GM18507 (cell line): ENCODE data around the gene FSD2.
"Not testable (repeated sequence)": the region's sequence is repeated elsewhere in the genome, so short reads cannot be mapped to it uniquely, and the experiment has no call there.

ENCODE experiments used
- DNase-seq: peaks from one replicate; pipeline ENCODE4 v3.0.0; 2011; ENCODE audit warnings: low read depth; ENCODE audit not compliant: insufficient read length; ENCODE audit errors: extremely low spot score
- FAIRE-seq: peaks from 2 replicates; lab custom pipeline; 2011; peaks lifted over from hg19 to GRCh38; lab: Jason Lieb, UNC

The FSD2 gene

DNA sequence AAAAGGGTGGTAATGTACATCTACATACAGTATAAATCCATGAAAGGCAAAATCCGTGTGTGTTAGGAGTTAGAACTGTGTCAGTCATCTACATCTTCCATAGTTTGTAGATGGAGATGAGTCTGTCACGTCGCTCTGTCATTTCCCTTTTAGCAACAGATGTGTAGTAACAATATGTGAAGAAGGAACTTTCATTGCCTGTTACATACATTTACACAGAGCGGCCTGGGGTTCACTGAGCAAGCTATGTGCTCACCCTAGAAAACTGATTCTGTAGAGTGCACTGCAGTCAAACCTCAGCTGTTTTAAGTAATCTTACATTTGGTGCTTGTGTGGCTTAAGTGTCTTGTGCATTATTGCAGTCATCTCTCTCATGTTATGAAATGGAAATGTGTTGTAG, 54.6 kb downstream of the FSD2 start:
- DNase-seq (no peak), FAIRE-seq (no peak)

- DNase-seq (no peak), FAIRE-seq (peak; percentile 9)
Observed at GRCh38 chr15:82750831-82751180, 55.1 kb downstream of the FSD2 start.

DNA sequence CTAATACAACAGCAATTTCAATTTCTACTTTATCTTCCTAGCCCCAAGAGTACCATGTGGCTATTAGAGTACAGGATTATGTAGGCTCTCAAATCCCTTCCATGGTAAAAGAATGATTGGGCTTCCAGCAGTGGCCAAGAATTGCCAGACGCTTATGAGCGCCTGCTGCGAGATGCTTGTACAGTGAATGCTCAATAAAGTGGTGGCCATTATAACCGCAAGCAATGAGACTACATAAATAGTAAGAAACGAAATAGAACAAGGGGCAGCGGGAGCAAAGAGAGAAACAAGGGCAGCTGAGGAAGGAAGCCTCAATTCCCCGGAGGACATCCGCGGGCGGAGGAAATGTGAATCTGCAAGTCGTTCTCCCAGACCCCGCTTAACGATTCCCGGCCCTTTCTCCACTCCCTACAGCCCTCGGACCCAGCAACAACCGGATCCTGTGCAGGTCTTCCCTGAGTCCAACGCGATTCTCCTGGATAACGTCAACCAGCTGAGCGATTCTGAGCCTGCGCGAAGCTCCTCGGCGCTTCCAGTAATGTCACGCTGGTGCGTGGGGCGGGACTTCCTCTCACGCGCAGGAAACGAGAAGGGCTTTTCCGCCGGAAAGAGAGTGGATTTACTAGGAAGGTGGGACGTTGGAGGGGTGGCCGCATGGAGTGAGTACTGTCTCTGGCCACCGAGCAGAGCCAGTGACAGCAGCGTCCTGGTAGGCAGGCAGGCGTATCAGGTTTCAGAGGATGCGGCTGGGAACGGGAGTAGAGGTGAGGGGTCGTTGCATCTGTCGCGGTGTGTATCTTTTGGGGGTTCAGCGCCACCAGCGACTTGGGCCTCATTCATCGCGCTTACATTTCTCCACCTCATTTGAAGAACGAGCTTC, 55.7 kb downstream of the FSD2 start:
- FAIRE-seq (peak; percentile 97), DNase-seq (peak; percentile 84)

- DNase-seq (no peak), FAIRE-seq (no peak)
Observed at GRCh38 chr15:82748315-82748714, 57.6 kb downstream of the FSD2 start.

GRCh38 chr15:82743810-82744209, 62.1 kb downstream of the FSD2 start:
- DNase-seq (no peak), FAIRE-seq (no peak)

- no peak for FAIRE-seq
- DNase-seq: no peak
Observed at GRCh38 chr15:82742134-82742533, 63.7 kb downstream of the FSD2 start.

DNA sequence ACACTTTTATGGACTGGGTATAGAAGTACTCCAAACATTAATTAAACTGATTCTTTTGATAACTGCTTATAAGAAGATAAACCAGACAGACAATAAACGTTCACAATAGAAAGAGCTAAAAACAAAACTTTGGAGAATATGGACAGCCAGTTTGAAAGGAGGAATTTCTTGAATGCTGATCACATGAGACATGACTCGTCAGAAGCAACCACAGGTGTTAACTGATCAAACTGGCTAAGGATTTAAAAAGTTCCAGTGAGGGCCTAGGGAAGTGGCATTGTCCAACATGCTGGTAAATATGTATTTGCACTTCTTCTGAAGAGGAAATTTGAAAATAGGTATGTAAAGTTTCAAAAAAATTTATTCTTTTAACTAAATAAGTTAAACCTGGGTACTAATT, 66.8 kb downstream of the FSD2 start:
- DNase-seq (no peak), FAIRE-seq (no peak)

GRCh38 chr15:82737975-82738374, 67.9 kb downstream of the FSD2 start:
- DNase-seq (no peak), FAIRE-seq (no peak)

DNA sequence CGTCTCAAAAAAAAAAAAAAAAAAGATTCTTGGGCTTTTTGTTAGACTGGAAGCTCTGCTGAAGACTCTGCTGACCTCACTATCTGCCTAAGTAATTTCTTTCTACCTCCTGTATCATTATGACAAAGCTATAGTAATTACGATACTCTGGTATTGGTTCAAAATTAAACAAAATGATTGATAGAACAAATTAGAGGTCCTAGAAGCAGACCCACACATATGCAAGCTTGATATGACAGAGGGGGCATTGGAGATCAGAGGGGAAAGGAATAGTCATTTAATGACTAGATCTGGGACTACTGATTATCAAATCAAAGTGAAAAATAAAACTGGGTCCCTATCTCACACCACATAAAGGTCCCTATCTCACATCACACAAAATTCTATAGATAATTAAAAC, 74.3 kb downstream of the FSD2 start:
- DNase-seq: no peak
- no peak for FAIRE-seq

- DNase-seq (no peak), FAIRE-seq (no peak)
Observed at GRCh38 chr15:82730022-82730530, 75.8 kb downstream of the FSD2 start.

GRCh38 chr15:82726816-82727215, 79.1 kb downstream of the FSD2 start:
- FAIRE-seq: no peak
- no peak for DNase-seq

DNA sequence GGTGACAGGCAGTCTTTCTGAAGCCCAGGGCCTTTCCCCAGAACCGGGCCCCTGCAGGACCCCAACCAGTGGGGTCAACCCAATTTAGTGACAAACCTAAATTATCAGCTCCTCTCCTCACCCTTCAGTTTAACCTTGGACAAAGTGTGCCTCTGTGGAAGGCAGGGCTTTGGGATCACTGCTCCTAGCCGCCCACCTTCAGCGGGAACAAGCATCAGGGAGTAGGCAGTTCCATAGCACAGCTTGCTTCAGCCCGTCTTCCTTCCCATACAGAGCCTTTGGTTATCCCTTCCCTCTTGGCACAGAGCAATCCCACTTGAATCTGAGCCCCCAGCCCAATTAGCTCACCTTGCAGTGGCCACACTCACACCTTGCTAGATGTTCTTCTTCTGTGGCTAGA, 90.9 kb downstream of the FSD2 start:
- DNase-seq: no peak
- no peak for FAIRE-seq

DNA sequence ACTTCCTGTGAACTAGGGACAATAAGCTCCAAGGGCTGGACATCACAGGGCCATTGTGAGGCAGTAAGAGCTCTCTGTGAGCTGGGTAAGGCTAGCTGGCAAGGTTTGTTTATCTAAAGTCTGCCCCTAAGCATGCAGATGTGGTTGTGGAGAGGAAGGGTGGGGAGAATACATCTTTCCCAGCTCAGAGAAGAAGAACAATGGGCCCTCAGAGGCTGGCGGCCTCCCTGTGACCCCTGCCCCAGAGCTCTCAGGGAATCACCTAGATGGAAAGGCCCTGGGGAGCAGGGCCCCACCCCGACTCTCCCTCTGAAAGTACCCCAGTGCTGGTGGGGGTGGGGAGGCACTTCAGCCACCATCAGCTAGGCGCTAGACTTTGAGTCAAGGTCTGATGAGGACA, 91.9 kb downstream of the FSD2 start:
- FAIRE-seq: no peak
- DNase-seq: no peak

- DNase-seq: no peak
- FAIRE-seq: no peak
Observed at GRCh38 chr15:82712036-82712435, 93.8 kb downstream of the FSD2 start.

- FAIRE-seq: no peak
- no peak for DNase-seq
Observed at GRCh38 chr15:82710926-82711490, 94.9 kb downstream of the FSD2 start.

- DNase-seq (no peak), FAIRE-seq (no peak)
Observed at GRCh38 chr15:82710208-82710555, 95.7 kb downstream of the FSD2 start.

- FAIRE-seq (peak; percentile 5), DNase-seq (peak; percentile 77)
Observed at GRCh38 chr15:82709421-82710207, 96.3 kb downstream of the FSD2 start, which contains the start of gene AP3B2. TSS of gene AP3B2 (minus strand) at chr15:82709875. CDS start at chr15:82709706, 169 bp downstream.

- FAIRE-seq (no peak), DNase-seq (no peak)
Observed at GRCh38 chr15:82709081-82709420, 96.8 kb downstream of the FSD2 start.

DNA sequence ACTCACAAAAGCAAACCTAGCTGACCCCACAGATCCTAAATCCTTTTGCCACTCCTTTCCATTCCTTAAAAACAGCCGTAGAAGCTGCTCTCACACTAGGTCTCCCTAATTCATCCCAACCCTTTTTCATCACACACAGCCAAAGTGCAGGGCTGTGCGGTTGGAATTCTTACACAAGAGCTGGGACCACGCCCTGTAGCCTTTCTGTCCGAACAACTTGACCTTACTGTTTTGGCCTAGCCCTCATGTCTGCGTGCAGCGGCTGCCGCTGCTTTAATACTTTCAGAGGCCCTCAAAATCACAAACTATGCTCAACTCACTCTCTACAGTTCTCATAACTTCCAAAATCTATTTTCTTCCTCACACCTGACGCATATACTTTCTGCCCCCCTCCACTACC, 100.0 kb downstream of the FSD2 start:
- not testable (repeated sequence) for FAIRE-seq

More for the DNA sequence above, 100.0 kb downstream of the FSD2 start:
- not testable (repeated sequence) for DNase-seq
